Activated gamma-delta T cell (primary cell): ENCODE results near the gene AUTS2.

Experiments used
- DNase-seq: peaks from one replicate; lab custom pipeline; 2025; lab: John Stamatoyannopoulos, UW

AUTS2 gene

DNA sequence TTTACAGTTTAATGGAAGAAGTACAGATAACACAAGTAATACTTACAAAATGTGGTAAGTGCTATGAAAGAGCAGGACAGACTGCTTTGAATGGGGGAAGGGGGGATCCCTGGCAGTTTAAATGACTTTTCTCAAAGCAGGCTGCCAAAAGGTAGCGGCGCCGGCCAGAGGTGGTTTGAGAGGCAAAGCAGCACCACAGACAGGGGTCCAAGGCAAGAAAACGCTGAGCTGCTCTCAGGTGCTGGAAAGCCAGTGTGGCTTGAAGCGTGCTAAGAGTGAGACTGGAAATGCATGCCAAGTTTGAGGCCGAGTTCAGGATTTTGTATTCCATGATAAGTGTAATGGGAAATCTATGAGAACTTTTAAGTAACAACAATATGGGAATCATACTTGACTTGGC is 437.7 kb downstream of the AUTS2 start:
- no peak for DNase-seq

DNA sequence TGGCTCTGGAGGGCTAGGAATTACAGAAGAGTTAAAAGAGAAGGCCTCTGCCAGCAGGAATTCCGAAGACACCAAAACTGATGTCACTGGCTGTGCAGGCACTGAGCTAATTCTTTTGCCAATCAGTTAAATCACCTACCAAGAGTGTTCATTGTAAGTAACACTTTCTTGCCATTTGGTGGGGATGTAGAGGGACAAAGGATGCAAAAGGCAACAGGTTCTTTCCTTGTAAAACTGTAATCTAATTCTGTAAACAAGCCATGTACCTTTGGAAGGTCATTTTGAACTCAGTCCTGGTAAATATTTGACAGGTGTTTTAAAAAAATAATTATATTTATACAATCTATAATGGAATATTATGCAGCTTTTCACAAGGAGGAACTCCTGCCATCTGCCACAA is 438.4 kb downstream of the AUTS2 start:
- no peak for DNase-seq

DNA sequence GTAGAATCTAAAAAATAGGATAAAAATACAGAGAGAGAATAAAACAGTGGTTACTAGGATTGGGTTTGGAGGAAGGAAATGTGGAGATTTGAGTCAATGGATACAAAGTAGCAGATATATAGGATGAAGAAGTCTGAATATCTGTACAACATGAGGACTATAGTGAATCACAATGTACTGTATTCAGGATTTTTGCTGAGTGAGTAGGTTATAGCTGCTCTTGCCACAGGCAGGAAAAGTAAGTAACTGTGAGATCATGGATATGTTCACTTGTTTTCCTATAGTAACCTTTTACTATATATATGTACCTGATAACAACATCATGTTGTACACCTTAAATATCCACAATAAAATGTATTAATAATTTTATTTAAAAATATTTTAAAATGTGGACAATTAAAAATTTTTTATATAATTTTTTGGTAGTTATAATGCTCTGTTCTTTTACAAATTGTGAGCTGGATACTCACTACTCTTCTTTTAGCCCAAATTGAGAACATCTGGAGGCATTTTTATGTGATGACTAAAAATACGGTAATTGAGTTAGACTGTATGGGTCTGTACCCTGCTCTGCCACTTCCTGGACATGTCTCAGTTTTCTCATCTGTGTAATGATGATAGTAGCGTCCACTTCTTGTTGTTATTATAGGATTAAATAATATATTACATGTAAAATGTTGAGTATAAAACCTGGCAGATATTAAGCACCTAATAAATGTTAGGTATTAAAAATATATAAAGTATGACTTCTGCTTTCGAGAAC is 439.1 kb downstream of the AUTS2 start:
- no peak for DNase-seq

DNA sequence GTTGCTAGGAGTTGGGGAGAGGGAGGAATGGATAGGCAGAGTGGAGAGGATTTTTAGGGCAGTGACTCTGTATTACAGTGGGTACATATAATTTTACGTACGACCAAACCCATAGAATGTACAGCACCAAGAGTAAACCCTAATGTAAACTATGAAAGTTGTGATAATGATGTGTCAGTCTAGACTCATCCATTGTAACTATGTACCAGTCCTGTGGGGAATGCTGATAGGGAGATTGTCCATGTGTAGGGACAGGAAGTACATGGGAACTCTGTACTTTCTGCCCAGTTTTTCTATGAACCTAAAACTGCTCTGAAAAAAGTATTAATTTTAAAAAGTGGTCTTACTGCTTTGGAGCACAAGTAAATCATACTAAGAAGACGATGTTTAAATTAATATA is 441.8 kb downstream of the AUTS2 start:
- no peak for DNase-seq

DNA sequence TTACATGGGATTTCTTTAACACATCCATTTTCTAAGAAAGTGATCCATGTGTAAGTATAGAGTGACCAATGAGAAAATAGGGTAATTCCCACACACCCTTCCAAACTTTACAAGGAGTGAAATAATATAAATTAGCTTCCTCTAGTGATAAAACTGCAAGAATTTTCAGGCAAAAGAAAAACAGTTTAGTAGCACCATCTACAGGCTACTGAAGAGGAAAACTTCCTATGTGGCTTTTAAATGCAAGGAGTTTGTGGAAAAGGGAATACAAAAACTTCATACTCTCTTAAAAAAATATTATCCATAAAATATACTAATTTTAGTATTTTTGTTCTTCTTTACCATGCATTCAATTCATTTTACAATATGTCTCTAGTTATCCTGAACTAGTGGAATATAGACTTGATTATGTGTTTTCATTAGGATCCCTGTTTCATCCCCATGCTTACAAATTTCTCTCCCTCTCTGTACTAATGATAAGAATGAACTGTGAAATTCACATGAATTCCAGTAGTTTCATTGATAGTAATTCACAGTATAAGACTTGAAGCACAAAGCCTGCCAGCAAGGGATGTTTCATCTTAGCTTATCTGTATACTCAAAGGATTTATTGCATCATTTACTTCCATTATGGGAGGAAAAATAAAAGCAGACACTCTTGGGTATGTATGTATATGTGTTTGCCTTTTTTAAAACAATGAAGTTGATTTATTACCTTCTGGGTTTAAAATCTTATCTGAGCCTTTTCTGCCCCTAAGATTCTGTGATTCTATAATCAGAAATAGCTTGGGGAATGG is 442.9 kb downstream of the AUTS2 start:
- DNase-seq: no peak

DNA sequence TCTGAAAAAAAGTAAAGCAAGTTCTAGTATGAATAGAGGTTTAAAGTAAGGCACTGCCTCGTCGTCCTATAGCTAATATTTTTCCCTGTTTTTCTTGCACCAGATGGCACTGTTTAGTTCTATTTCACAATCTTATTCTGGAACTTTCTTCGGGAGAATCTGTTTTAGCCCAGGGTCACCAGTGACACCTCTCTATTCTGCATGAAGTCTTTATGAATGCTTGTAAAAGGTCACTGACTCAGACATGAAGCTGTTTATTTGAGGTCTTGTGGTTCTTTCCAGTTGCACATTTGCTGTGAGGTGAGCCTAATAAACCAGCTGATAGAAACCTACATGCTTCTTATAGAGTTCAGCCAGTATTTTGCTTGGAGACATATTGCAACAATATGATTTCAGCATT is 444.3 kb downstream of the AUTS2 start:
- DNase-seq: no peak

DNA sequence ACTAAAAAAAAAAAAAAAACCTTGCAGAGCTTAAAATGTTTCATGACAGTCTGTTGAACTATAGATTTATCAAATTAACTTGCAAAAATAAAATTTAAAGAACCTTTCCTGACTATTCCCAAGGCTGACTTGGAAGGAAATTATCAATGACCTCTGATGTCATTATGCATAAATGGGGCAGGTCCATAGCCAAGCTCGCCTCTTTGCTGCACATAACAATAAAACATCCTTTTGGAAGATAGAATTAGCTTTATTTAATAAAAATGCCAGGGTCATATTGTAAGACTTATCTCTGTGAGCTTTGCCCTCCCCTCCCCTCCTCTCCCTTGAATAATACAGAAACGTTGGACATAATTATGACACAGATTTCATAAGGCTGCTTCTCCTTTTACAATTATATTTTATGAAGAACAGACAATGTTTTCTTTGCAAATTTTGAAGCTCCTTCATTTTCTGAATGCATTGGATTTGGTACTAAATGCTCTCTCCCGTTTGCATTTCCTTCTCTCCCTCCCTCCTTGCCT is 444.8 kb downstream of the AUTS2 start:
- DNase-seq: no peak

DNA sequence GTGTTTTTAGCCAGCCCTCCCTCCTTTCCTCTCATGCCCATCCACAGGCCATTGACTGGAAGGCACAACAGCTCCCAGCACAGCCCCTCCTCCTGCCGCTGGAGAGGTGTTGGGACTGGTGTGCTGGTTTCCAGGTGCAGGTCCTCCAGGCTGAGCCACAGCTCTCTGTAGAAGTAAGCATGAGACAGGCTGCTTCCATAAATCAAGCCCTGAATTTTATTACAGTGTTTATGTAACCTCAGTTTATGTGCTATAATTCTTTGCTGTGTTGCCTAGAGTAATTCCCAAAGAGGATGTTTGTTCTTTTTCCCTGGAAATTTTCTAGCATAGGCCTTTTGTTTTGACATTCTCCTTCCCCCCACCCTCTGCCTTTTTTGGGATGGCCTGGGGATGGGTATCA is 445.8 kb downstream of the AUTS2 start:
- no peak for DNase-seq

DNA sequence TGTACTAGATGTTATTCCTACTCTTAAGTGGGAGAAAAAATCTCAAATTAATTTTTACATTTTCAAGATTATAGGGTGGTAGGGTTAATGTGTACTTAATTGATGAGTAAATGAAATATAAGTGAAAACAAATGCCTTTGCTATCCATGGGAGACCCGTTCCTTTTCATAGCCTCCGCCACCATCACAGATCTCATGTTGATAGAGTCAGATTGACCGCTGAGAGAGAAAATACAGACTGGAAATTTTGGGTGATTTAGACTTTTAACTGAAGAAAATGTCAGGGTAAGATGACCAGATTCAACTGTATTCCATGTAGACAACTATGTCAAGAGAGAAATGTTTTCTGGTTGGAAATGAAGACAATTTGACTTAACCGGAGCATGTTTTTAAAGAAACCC is 446.2 kb downstream of the AUTS2 start:
- DNase-seq: no peak

DNA sequence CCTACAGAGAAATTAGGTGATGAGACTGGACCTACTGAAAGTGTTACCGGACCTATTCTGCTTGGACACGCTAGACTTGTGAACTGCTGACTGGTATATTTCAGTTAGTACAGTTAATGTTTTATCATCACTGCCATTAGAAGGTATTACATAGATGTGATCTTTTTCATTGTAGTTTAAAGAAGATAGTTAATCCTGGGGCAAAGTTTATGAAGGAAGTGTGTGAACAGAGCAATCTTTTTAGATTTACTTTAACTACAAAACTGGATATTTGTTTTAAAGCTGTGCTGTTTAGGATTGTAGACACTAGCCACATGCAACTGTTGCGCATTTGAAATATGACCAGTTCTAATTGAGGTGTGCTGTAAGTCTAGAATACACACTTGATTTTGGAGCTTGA is 446.7 kb downstream of the AUTS2 start:
- DNase-seq: no peak

DNA sequence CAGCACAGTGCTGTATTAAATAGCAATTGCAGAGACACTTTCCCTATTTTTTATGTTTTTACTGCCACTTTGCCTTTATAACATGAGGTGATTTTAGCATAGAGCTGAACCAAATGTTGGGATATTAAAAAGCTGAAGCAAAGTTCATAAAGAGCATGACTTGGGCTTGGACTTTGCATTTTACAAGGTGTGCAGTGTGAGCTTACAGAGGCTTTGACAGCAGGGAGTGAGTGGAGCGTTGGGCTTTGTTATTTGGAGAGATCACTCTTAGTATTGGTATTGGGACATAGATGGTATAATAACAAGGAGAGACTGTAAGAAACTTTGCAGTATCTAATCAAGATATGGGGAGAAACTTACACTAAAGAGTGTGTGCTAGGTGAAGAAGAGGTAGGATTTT is 449.1 kb downstream of the AUTS2 start:
- no peak for DNase-seq

DNA sequence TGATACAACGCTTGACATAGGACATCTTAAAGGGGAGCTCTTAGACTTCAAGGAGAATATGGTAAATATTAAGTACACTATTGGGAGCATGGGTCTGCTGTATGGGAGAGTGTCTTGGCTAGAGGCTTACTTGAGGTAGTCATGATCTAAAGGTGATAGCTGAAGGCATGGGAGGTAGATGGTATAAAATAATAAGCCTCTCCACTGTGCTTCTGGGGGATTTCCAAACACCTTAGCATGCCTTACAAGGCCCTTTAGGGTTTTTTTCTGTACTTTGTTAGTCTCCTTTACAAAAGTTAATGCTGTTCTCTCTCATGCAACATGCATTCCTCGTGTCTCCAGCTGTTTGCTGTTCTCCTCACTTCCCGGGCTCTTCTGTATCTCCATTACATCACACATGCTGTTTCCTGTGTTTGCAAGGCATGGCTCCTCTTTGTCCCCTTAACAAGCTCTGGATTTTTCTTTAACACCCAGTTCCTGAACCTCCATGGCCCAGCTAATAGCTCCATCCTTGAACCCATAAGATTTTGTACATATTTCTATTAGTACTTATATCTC is 449.7 kb downstream of the AUTS2 start:
- no peak for DNase-seq

DNA sequence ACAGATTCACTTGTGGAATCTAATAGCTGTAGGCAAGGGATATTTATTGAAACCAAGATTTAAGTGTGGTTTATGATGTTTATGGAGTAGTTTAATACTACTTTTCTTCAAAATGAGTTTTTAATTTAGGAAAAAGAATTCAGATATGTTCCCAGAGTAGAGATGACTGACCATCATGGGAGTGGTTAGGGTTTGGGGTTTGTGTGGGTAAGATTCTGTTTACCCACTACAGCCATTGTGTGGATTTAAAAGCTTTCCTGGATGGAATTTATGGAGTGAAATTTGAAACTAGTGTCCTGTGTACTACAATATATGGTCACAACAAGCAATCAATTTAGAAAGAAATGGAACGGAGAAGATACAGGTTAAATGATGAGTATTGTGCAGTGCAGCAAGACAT is 453.5 kb downstream of the AUTS2 start:
- DNase-seq: no peak

DNA sequence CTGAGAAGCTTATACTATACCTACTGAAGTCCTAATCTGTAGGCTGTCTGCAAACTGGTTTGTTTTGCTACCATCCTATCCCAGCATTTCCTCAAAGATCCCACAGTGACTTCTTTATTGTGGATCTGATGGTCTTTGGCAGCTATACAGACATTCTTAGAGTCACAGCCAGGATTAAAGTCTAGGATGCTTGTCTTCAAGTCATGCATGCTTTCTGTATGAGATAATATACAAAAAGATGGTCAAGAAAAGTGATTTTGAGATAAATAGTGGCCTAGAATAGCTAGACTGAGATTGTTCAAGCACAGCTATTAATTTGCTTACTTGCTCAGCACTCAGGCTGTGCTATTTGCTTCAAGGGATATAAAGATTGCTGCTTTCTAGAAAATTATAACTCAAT is 454.4 kb downstream of the AUTS2 start:
- DNase-seq: no peak

DNA sequence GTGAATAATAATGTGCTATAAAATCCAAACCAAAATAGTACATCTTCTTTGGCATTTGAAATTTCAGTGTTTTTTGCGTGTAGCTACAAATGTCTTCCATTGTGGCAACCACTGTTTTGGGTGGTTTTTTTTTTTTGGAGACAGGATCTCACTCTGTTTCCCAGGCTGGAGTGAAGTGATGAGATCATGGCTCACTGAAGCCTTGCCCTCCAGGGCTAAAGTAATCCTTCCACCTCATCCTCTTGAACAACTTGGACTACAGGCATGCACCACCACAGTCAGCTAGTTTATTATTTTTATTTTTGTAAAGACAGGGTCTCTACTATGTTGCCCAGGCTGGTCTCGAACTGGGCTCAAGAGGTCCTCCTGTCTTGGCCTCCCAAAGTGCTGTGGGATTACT is 455.1 kb downstream of the AUTS2 start:
- no peak for DNase-seq

DNA sequence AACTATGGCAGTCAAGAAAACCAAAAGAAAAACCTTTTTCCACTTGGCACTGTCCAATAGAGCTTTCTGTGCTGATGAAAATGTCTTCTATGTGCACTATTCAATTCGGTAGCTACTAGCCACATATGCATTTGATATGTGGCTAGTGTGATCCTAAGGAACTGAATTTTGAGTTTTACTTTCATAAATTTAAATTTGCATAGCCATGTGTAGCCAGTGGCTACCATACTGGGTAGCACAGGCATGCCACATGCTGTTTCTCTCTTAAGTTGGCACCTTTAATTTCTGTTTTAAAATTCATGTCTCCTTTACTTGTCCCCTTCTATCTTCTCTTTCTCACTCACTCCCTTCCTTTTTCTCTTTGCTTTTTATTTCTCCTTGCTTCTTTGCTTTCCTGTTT is 455.7 kb downstream of the AUTS2 start:
- no peak for DNase-seq

DNA sequence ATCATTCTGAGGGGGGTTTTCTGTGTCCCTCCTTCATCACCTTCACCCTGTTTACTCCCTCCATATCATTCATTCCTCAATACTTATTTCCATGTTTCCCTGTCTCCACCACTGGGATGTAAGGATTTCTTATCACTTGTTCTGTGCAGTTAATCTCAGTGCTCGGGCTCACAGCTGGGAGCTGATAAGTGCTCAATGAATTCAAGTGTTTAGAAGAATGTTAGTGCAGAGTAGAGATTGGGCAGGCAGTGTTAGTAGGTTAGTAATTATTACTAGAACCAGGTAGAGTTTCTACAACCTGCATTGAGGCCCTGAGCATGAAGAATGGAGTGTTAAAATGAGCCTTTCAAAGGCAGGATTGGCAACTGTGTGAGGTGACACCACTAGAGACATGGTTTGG is 458.1 kb downstream of the AUTS2 start:
- no peak for DNase-seq

DNA sequence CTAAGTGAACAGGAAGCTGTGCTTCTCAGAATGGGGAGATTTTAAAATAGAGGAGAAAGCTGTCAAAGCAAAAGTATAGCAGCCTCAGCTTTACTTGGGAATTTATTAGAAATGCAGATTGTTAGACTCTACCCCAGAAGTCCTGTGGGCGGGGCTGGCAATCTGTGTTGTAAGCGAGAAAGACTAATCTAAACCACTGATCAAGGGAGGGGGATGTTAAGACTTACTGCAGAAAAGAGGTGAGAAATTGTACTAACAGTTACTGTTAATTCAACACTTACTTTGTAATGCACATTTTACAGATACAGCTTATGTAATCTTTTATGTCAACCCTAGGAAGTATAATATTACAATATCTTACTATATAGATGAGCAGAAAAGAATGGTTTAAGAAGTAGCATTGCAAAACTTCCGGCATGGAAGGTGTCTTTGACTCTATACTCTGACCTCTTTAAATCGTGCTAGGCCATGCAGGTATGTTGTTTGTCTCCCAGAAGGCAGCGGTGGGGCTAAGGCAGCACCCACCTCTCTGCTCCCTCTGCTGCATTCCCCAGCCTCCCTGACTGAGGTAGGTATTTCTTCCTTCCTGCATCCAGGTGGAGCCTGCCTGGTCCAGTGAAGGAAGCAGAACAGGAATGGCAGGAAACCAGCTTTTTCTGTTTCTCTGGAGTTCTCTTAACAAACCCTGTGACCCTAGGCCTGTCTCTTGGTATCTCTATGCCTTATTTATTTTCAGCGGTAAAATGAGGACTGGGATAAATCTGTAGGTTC is 462.2 kb downstream of the AUTS2 start:
- no peak for DNase-seq

DNA sequence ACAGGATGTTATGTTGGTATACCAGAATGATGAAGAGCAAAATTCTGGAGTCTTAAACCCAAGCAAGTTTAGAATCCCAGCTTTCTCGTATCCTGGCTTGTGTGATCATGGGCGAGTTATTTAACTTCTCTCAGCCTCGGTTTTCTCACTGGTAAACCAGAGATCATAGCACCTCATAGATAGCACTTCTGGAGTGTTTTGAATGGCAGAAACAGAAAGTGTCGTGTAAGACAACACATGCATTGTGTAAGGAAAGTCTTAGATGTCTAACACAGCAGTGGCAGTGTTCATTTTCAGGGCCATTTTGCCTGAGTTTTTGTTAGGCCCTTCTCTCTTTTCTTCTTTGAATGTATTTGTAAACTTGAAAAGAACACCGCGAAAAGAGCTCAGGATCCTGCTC is 465.1 kb downstream of the AUTS2 start:
- no peak for DNase-seq

DNA sequence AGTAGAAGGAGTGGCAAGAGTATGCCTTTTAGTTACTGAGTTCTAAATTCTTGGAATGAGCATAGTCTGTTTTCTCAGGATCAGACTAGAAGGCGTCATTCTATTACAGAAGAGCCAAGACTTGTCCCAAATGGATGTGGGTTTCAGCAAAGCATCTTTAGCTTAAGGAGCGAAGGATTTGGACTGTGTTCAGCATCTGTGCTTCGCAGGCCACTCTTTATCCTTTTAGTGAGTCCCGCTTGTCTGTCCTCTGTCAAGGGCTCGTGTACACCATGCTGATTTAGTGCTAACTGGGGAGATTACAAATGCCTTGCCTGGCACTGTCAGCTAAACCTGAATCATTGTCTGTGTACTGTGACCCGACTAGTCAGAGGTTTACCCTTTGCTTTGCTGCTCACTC is 465.7 kb downstream of the AUTS2 start:
- DNase-seq: no peak

DNA sequence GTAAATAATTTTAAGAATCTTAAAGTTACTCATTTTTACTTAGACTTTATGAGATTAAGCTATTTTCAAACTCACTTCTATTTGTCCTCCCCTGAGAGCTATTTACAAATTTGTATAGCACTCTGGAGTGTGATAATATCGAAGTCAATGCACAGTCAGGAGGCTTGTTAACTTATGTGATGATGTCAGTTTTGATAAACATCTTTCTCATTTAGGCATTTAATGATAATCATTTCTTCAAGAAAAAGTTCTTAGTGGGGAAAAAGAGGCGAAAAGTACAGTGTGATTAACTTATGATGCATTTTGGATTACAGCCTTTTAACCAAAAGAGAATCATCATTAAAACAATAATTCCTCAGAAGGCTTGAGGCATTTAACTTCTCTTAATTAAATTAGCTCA is 468.6 kb downstream of the AUTS2 start:
- no peak for DNase-seq

DNA sequence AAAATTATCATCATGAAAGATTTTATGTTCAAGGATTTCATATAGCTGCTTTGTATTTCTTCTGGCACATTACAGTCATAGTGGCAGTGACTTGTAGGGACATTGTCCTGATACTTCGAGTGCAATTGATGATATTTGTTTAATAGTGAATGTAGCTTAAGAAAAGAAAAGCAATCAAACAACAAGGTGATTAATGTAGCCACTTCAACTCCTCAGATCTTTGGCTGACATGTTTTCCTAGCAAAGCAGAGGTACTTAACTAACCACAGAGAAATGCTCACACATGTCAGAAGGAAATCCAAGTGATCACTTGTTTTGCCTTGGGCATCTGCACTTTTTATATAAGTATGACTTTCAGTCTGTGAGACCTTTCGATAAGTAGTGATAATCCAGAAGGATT is 470.3 kb downstream of the AUTS2 start:
- no peak for DNase-seq
